ENCODE data around the gene CFHR2.
"Not testable (repeated sequence)": the region's sequence is repeated elsewhere in the genome, so short reads cannot be mapped to it uniquely, and the experiment has no call there.

Gene CFHR2

DNA sequence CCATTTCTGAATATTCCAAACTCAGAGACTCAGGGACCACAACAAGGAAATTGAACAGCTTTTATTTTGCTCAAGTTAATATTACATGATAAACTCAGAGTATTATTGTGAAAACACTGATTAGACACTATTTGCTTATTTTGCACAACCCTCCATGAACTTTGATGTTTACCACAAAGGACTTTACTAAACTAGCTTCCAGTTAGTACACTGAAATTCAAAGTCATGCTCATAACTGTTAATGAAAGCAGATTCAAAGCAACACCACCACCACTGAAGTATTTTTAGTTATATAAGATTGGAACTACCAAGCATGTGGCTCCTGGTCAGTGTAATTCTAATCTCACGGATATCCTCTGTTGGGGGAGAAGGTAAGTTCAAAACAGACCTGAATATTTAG, at the start of gene CFHR2:
TSS of gene CFHR2 (plus strand) at position 171 of the 400 bp plus-strand sequence. CDS start at position 314, 143 bp downstream.
- not testable (repeated sequence) for DNase-seq

DNA sequence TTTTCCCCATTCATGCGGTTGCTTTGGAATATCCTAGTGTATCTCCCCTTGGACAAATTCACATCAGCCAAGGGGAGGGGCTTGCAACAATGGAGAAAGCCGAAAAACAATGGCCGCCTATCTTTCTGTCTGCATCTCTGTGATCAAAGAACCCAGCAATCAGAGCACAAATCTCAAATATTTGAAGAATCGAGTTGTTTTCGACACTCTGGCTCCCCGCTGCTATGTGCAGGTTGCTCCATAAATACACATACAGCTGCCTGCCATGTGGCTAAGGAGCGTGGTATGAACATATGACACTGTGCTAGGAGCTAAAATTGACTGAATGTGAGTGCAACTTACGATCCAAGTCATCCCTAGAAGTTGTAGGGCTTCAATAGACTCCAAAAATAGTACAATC, 47.2 kb upstream of the CFHR2 start:
- no peak for DNase-seq

- no peak for DNase-seq
These were observed 46.2 kb upstream of the CFHR2 start for GRCh38 chr1:196897158-196897828.

DNA sequence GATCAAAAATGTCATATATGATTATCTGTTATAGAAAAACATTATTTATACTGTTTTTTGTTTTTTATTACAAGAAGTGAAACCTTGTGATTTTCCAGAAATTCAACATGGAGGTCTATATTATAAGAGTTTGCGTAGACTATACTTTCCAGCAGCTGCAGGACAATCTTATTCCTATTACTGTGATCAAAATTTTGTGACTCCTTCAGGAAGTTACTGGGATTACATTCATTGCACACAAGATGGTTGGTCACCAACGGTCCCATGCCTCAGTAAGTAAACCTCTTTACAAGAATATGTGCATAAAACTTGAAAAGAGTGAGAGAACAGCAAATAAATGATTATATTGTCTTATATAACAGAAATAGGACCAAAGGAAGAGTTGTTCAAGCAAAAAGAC, 41.2 kb upstream of the CFHR2 start:
- no peak for DNase-seq

DNA sequence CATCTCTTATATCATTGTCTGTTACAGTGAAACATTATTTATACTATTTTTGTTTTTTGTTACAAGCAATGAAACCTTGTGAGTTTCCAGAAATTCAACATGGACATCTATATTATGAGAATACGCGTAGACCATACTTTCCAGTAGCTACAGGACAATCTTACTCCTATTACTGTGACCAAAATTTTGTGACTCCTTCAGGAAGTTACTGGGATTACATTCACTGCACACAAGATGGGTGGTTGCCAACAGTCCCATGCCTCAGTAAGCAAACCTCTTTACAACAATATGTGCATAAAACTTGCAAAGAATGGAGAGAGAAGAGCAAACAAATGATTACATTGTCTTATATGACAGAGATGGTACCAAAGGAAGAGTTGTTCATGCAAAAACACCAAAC, 33.3 kb upstream of the CFHR2 start:
- no peak for DNase-seq

- DNase-seq, result not testable (repeated sequence)
These were observed 31.3 kb upstream of the CFHR2 start for GRCh38 chr1:196912283-196912682.

DNA sequence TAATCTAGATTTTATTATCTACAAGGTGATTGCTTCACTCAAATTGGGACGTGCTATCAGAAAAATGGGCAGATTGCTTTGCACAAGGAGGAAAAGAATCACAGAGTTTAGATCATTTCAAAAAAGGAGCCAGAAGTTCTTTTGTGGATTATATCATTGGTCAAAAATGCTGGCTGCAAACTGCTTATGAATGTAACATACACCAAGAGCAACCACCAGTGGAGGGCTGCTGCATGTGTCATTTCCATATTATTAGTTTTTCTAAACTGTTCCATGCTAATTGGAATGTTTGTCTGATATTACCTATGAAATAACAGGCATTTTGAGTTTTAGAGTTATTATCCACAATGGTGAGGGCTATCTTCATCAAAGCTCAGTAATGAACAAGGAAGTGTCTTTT, 16.7 kb upstream of the CFHR2 start:
- DNase-seq, result not testable (repeated sequence)

DNA sequence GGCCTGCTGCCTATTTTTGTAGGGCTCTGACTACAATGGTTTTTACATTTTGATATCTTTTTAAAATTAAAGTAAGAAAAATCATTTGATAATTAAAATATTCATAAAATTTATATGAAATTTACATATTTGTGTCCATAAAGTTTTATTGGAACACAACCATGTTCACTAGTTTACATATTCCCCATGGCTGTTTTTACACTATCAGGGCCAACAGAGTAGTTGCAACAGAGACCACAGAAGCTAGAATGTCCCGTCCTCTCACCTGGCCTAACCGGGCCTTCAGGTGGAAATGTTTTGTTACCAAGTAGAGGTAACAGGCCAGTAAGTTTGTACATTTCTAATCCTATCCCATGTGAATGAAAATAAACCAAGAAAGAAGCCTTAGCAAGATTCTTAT, 10.7 kb upstream of the CFHR2 start:
- DNase-seq, result not testable (repeated sequence)

- DNase-seq, result no peak
These were observed 9.9 kb upstream of the CFHR2 start for GRCh38 chr1:196933531-196934189.

DNA sequence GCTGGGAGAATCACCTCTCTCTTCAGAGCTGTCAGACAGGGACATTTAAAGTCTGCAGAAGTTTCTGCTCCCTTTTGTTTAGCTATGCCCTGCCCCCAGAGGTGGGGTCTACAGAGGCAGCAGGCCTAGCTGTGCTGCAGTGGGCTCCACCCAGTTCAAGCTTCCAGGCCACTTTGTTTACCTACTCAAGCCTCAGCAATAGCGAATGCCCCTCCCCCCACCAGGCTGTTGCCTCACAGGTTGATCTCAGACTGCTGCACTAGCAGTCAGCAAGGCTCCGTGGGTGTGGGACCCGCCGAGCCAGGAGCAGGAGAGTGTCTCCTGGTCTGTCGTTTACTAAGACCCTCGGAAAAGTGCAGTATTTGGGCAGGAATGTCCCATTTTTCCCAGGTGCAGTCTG, 2.1 kb upstream of the CFHR2 start:
- not testable (repeated sequence) for DNase-seq

- DNase-seq, result no peak
These were observed 8.3 kb downstream of the CFHR2 start for GRCh38 chr1:196951711-196952394.

- no peak for DNase-seq
These were observed 11.2 kb downstream of the CFHR2 start for GRCh38 chr1:196954778-196955177.

DNA sequence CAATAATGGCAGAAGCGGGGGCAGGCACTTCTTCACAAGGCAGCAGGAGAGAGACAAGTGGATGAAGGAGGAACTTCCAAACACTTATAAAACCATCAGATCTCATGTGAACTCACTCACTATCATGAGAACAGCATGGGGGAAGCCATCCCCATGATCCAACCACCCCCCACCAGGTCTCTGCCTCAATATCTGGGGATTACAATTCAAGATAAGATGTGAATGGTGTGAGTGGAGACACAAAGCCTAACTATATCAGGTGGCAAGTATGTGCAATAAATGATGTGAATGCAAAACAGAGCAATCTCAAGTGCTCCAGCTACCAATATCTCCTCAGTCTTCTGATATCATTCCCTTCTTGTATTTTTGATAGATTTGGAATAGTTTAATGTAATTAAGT, 12.4 kb downstream of the CFHR2 start:
- DNase-seq, result no peak

DNA sequence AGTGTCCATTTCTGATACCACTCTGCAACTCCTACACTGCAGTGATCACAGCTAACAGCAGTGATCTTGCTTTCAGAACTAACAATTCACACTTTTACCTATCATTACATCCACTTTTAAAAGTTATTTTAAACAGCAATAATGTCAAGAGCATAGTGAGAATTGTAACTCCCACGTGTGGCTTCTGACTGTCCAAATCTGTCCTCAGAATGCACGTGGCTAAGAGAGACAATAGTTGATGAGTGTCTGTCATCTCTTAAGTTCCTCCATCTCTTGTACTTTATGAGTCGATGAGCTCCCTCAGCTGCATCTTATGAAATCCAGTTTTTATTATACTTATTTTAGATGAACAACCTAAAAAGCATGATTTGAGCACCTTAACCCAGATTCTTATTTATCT, 17.3 kb downstream of the CFHR2 start:
- no peak for DNase-seq

DNA sequence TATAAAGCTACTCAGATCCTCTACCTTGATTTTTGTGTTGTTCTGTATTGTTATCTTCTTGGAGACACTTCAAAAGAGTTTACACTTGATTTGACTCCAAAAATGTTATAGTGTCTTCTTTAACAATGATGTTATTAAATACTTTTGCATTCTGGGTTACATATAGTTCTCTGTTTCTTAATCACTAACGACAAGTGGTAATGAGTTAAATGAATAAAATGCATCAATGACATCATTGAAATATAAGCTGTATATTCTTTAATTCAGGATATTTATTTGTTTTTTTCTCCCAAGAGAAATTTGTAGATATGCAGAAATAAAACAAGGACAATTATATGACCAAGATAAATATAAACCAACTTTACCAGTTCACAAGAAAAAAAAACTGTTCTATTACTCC, 26.6 kb downstream of the CFHR2 start:
- DNase-seq, result no peak

DNA sequence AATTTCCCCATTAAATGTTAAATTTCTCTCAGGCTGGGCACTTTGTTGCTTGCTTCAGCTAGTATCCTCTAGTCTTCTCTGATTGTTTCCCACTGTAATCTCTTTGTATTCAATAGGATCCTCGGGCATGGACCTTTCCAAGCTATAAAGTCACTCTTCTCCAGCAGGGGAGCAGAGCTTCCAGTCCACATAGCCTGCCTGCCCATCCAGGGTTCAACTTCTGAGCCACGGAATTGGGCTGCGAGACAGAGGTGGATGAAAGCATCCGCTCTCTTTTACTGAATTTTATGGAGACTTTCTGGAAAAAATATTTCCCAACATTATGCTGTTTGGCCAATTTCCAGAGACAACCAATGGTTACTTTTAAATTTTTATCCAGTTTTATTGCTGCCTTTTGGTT, 32.7 kb downstream of the CFHR2 start:
- no peak for DNase-seq

- DNase-seq, result no peak
These were observed 33.7 kb downstream of the CFHR2 start, which contains the start of gene CFHR5 for GRCh38 chr1:196977278-196977677. TSS of gene CFHR5 (plus strand) at chr1:196977556. CDS start at chr1:196977665, 109 bp downstream.

DNA sequence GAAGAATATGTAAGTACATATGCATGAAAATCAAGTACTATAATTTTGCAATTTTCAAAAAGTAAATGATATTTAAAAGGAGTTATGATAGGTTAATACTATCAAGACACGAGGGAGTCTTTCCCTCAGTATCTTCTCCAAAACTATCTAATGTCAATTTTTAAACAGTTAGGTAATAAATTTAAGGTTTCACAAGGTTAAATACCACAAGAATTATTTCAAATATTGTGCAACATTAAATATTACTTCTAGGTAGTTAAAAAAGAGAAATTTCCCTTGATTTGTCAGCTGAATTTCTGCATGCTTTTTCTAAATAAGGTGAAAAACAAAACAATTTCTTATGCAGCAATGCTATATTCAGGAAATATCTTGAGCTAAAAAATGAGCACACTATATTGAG, 37.3 kb downstream of the CFHR2 start:
- DNase-seq, result no peak

GRCh38 chr1:196982247-196982646, 38.7 kb downstream of the CFHR2 start:
- not testable (repeated sequence) for DNase-seq

- DNase-seq, result not testable (repeated sequence)
These were observed 48.5 kb downstream of the CFHR2 start for GRCh38 chr1:196991919-196992651.

DNA sequence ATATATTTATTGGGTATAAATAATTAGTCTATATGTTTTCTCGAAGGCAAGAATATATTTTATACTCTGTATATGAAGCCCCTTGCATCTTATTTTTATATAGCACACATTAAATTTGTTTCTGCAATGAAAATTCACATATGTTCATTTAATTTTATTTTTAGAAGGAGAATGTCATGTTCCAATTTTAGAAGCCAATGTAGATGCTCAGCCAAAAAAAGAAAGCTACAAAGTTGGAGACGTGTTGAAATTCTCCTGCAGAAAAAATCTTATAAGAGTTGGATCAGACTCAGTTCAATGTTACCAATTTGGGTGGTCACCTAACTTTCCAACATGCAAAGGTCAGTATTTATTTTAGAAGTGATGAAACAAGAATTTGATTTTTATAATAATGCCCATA, 50.4 kb downstream of the CFHR2 start:
- no peak for DNase-seq

GRCh38 chr1:196997423-196997822, 53.9 kb downstream of the CFHR2 start:
- no peak for DNase-seq

DNA sequence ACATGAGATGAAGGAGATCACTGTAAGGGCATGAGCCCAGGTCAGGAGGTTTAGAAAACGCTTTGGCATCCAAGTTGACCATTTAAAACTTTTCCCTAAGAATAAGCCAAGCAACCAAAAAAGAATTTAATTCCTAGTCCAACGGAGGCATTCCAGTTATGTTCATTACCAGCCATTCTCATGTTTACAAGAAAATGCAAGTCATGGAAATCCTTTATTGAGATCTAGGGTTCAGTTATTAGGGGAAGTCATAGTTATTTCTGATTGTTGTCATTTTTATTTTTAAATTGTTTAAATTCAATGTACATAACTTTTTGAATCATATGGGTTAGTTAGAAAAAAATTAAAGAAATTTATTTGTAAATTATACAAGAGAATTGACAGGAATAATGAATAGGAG, 58.3 kb downstream of the CFHR2 start:
- no peak for DNase-seq

All from stimulated activated CD4-positive, alpha-beta T cell treated with anti-CD3 and anti-CD28 coated beads, Interleukin-4, amount 100 ng/mL, for 4 hours (primary cell).